ENCODE results near the gene SYNE3.
A peak's percentile ranks its signal among the peaks of the same experiment; 100 is the strongest.

Gene SYNE3, protein sequence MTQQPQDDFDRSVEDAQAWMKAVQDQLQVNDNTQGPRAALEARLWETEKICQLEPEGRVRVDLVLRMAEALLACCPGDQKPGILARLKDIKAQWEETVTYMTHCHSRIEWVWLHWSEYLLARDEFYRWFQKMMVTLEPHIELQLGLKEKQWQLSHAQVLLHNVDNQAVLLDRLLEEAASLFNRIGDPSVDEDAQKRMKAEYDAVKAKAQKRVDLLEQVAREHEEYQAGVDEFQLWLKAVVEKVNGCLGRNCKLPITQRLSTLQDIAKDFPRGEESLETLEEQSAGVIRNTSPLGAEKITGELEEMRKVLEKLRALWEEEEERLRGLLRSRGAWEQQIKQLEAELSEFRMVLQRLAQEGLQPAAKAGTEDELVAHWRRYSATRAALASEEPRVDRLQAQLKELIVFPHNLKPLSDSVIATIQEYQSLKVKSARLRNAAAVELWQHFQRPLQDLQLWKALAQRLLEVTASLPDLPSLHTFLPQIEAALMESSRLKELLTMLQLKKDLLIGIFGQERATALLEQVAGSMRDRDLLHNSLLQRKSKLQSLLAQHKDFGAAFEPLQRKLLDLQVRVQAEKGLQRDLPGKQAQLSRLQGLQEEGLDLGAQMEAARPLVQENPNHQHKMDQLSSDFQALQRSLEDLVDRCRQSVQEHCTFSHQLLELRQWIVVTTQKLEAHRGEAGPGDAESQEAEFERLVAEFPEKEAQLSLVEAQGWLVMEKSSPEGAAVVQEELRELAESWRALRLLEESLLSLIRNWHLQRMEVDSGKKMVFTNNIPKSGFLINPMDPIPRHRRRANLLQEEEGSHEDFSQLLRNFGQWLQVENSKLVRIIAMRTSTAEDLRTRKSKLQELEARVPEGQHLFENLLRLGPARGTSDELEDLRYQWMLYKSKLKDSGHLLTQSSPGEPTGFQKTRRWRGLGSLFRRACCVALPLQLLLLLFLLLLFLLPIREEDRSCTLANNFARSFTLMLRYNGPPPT

DNA sequence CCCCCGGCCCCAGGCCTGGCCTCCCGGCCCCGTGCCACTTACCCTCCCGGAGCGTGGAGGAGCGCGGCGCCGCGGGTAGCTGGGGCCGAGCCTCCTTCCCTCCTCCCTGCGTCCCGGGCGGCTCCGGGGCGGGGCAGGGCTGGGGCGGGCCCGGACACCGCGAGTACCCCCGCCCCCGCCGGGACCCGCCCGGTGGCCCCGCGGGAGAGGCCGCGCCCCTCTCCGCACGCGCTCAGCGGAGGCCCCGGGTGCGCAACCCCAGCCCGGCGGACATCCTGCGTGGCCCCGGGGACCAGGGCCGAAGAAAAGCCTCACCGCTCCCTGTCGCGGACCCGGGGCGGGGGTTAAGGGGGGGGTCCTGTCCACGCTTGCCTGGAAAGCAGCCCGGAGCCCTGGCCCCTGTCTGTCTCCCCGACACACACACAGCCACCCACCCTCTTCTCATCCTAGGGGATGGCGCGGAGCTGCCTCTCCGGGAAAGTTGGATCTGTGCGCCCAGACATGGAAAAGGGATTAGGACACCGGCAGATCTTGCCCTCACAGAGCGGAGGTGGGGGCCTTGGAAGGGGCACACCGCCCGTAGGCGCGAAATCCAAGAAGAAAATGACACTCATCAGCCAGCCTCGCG lies at the start of gene SYNE3:
TSS of gene SYNE3 (minus strand) at position 97 of the 628 bp plus-strand sequence. CDS start 40,829 bp downstream, outside the sequence.
- no peak for DNase-seq

DNA sequence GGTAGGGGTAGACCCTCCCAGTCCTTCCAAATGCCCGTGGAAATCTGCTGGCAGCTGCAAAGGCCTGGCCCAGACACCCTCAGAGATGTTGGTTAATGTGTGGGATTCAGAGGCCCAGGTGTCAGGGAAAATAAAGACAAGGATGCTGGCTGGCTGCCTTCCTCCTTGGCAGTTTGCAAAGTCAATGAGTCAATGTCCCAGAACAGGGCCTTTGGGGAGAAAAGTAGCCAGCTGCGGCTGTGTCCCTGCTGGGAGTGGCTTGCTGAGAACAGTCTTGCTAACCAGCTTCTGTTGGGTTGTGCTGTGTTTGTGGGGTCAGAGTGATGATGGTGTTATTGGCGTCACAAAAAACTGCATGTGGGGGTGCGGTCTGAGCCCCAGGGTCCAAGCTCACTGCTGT lies 47.6 kb upstream of the SYNE3 start:
- DNase-seq = no peak

DNA sequence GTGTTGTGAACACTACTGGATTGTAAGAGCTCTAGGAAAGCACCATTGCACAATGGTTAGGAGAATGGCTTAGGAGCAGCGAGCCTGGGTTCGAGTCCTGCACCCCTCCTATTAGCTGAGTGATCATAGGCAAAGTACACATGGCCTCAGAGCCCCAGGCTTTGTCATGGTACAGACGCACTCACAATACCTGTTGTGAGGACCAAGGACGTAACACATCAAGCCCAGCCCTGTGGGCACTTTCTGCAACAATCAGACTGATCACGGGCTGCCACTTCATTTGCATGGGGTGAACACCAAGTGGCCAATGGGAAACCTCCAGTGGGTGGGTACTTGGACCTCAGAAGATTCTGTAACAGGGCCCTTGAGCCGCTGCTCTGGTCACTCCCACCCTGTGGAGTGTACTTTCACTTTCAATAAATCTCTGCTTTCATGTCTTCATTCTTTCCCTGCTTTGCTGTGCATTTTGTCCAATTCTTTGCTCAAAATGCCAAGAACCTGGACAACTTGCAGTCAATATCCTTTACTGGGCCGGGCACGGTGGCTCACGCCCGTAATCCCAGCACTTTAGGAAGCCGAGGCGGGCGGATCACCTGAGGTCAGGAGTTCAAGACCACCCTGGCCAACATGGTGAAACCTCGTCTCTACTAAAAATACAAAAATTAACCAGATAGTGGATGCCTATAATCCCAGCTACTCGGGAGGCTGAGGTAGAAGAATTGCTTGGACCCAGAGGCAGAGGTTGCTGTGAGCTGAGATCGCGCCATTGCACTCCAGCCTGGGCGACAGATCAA lies 46.6 kb upstream of the SYNE3 start:
- DNase-seq = no peak

DNA sequence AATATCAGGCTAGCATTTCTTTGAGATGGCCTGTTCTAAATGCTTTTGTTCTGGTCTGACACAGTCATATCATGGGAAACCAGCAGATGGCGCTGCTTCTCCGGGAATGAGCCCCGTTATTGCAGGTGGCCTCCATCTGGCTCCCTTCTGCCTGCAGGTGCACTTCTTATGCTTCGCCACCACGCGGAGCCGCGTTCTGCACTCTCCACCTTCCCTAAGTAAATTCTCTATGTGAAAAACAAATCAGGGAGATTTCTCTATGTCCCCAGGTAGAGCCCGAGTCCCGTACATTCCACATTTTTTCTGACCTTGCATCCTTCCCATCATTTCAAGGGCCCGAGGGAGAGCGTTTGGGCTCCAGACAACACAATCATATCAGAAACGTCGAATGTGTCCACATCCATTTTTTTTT lies 44.6 kb upstream of the SYNE3 start:
- peak; percentile 92 for DNase-seq

DNA sequence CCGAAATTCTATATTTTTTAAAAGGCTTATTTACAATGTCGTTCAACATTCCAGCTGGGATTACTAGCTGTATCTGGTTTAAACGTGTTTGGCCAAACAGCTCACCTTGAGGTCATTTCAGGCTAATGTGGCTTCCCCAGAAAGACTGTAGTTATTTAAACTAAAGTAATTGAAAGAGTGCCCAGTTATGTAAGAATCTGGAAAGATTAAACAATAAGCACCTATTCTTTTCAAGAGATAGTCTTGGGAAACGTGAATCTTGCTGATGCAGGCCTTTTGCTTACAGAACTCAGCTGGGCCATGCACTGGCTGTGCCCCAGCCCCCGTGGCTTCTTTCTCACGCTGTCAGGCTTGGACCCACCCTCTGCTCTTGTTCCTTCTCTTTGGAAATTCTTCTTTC lies 42.8 kb upstream of the SYNE3 start:
- no peak for DNase-seq

DNA sequence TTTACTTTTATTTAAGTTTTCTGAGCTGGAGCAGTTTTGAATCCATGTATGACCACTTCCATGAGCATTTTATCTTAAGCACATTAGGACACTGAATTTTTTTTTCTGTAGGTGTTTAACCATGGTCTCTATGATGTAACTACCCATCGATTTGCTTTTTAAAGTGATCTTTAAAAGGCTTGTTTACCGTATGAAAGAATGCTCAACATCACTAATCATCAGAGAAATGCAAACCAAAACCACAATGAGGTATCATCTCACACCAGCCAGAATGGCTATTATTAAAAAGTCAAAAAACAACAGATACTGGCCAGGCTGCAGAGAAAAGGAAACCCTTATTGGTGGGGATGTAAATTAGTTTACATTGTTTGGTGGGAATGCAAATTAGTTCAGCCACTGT lies 41.4 kb upstream of the SYNE3 start:
- DNase-seq = no peak

DNA sequence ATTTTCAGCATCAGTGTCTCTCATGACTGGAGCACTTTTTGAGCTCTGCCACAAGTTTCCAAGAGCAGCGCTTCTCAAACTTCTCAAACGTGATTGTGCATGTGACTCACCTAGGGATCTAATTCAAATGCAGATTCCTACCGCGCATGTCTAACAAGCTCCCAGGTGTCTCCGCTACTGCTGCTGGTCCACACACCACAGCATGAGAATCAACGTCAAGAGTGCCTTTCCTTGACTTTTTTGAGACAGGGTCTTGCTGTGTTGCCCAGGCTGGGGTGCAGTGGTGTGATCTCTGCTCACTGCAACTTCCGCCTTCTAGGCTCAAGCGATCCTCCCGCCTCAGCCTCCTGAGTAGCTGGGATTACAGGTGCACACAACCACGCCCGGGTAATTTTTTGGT lies 40.8 kb upstream of the SYNE3 start:
- DNase-seq = no peak

DNA sequence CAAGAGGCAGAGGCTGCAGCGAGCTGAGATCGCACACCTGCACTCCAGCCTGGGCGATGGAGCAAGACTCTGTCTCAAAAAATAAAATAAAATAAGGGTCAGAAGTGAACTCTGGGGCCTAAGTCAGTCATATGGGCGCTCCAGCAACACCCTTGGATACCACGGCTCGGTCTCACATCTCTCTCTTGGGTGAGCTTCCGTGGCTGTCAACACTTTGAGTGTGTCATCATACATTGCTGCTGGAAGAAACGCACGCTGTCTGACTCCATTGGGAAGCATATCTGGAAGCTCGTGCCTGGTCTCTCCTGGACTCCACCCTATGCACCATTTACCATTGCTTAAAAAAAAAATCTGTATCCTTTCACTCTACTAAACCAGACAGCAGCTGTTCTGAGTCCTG lies 38.6 kb upstream of the SYNE3 start:
- DNase-seq = no peak

DNA sequence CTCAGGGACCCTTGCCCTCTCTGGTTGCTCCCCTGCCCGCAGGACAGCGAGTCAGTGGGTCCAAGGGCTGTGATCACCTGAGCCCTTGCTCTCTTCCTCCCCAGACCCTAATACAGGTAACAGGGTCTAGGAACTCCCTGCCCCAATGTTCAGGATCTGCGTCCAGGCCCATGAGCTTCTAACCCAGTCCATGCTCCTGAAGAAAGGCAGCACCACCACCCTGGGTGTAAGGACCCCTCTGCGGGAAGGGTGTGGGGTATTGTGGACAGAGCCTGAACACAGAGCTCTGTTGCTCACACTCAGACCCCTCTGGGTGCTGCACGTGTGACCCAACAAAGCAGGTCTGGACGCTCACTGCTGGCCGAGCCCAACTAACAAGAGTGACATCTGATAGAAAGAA lies 36.7 kb upstream of the SYNE3 start:
- DNase-seq = no peak

DNA sequence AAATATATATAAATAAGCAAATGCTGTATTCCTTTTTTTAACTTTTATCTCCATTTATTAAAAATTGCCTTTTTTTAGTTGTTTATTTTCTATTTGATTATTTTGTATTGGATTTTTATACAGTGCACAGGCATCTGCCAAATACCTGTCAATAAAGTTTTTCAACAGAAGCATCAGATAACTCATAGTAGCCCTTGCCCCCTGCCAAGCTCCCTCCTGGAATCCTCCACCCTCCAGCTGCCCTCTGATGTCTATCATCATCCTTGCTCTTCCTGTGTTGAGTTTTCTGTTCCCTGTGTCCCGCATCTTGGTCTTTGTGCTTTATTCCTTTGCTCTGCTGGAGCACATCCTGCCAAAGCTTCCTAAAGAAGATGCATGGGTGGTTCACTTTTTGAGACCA lies 35.0 kb upstream of the SYNE3 start:
- no peak for DNase-seq

DNA sequence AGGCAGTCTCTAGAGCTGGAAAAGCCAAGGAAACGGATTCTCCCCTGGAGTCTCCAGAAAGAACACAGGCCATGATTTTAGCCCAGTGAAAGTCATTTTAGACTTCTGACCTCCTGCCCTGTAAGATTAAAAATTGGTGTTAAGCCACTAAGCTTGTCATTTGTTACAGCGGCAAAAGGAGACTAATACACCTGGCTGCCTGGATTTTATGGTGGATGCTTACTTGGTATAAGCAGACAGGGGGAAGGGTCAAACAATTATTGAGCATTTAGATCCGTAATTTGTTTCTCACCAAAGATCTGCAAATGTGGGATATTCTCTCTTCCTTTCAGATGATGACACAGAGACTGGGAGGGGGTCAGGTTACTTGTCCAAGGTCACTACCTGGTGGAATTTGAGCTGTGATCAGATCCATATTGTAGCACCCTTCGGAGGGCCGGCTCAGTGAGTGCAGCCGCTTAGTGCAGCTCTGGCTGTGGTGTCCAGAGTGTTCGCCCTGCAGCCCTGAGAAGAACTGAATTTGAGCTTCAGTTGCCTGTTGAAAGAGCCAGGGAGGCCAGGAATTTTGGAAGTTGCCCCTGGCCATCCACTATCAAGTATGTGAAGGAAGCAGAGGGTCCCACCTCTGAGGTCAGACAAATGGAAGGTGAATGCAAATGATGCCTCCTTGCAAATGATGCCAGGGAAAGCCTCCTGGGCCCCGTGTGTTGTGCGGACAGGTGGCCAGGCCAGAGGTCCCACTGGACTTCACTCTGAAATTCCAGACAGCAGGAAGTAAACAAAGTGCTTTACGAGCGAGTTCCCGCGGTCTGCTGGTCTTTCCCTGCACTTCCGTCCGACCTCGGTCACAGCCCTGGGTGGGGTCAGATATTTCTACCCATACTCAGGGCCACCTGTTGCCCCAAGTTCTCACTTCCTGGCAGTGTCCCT lies 33.5 kb upstream of the SYNE3 start:
- DNase-seq = no peak

DNA sequence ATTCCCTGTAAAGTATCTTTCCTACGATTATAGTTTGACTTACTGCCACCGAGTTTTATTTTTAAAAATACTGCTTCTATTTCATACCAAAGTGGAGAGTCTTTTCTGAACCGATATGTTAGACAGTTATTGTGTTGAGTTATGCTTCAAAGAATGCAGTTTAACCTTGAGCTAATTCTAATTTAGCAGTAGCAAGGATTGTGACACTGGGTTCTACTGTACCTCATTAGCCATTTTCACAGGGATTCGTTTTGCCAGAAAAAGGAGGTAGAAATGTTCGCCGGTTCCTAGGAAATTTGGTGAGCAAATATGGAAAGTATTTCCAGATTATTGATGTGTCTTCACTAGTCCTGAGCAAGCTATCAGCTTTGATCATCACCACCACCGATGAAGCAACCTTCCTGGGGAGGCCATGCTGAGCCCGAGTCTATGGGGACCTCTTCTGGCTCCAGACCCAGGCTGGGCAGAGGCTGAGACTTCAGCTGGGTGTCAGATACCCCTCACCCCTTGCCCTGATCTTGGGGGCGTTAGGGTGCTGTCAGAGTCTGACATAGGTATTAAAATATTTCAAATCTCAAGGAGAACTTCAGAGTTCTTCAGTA lies 32.0 kb upstream of the SYNE3 start:
- no peak for DNase-seq

DNA sequence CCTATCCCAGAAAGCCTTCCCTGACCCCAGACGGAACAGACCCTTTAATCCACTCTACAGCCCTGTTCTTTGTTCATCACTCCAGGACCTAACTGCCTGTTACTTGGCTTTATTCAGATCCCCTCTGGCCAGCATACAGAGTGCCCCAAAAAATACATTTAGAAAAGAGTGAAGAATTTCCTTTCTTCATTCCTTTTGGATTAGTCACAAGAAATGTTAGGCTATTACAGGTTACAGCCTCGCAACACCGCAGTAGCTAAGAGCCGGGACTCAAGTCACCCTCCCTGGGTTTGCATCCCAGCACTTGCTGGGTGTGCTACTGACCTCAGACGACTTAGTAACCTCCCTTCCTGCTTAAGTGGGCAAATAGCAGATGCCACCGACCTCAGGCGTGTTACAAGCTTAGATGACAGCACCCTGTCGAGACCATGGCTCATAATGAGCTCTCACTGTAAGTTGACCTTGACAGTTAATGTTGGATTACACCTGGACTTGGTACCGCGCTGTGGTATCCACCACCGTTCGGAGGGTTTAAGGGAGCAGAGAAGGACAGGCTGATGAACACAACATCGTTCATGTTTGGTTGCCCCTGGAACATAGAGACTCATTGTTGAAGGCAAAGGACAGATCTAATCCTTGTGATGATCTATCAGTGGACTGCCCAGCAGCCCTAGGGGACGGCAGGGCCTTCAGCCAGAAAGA lies 31.3 kb upstream of the SYNE3 start:
- no peak for DNase-seq

DNA sequence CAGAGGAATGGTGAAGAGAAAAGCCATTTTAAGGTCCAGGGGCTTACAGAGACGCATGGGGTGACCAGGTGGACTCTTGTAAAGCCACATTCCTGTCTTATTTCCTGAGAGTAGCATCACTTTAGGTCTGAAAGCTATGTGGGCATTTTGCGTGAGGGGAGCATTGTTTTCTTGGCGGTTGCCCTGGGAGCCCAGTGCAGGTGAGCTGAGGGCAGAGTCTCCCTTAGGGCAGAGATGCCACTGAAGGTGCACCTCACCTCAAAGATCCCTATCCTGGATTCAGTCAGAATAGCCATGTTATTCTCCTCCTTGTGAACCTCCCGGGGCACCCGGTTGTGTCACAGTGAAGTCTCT lies 30.8 kb upstream of the SYNE3 start:
- DNase-seq = no peak

DNA sequence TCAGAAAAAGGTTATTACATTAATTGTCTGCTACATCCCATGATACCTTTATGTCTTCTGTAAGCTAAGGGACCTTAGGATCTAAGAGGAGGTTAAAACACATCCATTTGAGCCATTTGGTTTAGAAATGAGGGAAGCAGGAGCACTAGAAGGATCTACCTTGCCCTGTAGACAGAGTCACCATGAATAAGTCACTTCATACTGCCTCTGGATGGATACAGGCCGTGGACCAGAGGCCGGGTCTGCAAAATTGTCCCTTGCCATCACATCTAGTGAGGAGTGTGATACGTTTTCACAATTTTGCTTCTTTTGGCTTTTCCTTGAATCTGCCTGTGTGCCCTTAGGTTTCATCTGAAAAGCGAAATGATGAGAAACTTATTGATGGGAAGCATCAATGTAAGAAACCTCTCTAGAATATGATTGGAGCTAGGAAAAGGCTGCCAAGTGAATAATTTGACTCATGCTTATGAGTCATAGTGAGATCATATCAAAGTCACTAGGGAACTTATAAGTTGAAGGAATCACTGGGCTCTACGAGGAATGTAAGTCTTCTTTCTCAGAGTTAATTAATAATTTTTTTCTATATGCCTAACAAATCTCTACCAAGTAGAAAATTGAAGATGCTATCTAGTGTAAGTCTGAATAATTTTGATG lies 29.2 kb upstream of the SYNE3 start:
- DNase-seq = no peak

DNA sequence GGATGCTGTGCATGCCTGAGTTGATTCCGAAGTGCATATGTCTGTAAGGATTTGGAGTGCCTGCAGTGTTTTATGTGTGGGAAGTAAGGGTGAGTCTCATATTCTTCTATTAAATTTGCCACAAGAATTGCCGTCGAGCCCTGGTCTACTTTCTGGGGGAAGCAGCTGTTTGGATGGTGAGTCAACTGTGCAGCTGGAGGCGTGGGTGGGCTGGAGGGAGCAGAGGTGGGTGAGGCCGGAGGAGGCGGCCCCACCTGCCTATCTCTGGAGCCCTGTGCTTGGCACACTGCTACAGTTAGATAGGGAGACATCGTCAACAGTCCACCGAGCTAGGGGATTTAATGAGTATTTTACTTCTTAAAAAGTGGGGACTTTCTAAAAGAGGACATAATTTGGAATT lies 28.1 kb upstream of the SYNE3 start:
- DNase-seq = no peak

DNA sequence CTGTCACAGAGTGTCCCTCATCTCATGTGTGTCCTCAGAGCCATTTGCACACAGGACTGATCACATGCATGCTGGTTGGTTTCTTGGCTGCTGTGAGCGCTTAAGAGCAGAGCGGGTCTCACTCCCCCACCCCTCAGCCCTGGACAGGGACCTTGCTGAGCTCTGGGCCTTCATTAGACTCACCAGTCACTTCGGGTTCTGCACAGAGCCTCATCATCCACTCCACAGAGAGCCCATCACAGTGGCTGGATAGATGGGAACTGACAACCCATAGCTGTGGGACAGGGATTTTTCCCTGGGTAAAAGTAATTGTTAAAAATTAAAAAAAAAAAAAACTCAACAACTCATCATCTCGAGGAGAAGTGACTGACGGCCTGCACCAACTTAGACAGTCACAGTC lies 26.6 kb upstream of the SYNE3 start:
- DNase-seq = no peak

DNA sequence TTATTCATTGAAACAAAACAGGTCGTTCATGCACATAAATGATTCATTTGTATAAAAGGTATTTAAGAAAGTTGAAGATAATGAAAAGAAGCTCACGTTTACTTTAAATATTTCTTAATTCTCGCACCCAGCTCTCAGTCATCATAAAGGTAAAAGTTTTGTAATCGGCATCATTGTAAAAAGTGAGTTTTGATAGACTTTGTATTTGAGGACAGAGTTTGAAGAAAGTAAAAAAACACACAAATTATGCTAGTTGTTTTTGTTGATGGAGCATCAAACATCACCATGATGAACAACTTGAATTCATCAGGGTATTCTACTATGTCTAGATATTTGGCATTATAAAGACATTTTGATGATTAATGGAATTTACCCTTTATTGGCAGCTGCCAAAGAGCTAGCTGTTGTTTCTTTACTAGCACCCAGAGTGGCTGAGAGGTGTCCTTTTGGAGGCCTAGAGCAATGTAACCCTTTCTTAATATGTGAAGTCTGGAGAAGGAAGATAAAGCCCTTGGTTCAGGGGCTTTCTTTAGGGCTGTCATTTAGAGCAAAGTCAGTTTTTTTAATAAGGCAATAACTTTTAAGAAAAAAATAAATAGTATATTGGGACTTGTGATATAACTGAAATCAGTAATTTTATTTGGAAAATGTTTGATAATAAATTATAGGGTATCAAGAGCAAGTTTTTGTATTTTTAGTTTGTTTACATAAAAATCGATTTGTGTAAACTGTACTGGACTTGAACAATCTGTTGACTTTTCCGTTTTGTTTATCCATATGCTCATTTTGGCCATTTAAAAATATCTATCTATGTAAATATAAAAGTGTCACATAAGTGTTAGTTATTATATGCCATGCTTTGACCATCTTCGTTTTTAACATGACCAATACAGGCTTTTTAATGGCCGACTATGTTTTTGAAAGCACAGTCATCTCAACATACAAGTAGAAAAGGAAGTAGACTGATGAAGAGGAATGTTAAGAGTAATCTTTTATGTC lies 25.8 kb upstream of the SYNE3 start:
- DNase-seq = no peak

DNA sequence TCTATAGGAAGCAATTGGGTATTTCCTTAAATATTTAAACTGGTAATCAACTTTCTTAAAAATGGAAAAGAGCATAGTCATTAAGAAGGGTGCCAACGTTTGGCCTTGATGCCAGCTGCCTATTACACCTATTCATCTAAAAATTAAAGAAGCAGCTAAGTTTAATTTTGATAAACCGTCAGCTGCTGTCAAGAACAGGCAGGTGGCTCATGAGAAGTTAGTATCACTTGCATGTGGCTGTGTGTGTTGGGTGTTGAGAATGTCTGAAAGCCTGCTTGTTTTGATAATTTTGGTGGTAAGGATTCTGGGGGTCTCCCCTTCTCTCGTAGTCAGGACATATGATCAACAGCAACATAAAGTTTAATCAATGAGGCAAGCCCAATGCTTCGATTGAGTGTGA lies 24.9 kb upstream of the SYNE3 start:
- no peak for DNase-seq

Data from NCI-H1105 treated with DMSO at 0.1 percent for 48 hours (cell line).